Fibroblast of the aortic adventitia (primary cell): ENCODE data around the gene COMP. TPM values are rescaled to one million over a fixed set of nuclear protein-coding genes. Genes with fewer than 3 reads are reported as not detected.

Experiments used
- DNase-seq: peaks from one replicate; pipeline ENCODE4 v3.0.0-alpha.2; 2010; ENCODE audit warnings: low read depth
- H3K4me3 ChIP-seq: 2 replicates; pipeline ENCODE4 v1.5.1; 2011; ENCODE audit warnings: low read depth, mild to moderate bottlenecking, control low read depth, low read length, moderate library complexity
- total RNA-seq: library from RNA; depleted of rRNA; stranded (reverse); fragments of >200 nt; gene quantifications from 2 replicates; pipeline ENCODE4 v1.2.3, GENCODE V29; 2012; ENCODE audit warnings: low replicate concordance
- TF ChIP-seq, protein P1 (sequence below): IDR thresholded peaks from 2 replicates; pipeline ENCODE4 v1.5.1; 2011; ENCODE audit warnings: mild to moderate bottlenecking, low read length, control low read depth, inconsistent platforms; ENCODE audit not compliant: insufficient read depth

COMP gene
- total RNA-seq, 1 donor: 0.63 TPM

- TF ChIP-seq, protein P1, sequence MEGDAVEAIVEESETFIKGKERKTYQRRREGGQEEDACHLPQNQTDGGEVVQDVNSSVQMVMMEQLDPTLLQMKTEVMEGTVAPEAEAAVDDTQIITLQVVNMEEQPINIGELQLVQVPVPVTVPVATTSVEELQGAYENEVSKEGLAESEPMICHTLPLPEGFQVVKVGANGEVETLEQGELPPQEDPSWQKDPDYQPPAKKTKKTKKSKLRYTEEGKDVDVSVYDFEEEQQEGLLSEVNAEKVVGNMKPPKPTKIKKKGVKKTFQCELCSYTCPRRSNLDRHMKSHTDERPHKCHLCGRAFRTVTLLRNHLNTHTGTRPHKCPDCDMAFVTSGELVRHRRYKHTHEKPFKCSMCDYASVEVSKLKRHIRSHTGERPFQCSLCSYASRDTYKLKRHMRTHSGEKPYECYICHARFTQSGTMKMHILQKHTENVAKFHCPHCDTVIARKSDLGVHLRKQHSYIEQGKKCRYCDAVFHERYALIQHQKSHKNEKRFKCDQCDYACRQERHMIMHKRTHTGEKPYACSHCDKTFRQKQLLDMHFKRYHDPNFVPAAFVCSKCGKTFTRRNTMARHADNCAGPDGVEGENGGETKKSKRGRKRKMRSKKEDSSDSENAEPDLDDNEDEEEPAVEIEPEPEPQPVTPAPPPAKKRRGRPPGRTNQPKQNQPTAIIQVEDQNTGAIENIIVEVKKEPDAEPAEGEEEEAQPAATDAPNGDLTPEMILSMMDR: no peak
- no peak overlapping the region for H3K4me3 ChIP-seq
- DNase-seq: no peak
These were observed 21.9 kb downstream of the COMP start for GRCh38 chr19:18768997-18769891.

DNA sequence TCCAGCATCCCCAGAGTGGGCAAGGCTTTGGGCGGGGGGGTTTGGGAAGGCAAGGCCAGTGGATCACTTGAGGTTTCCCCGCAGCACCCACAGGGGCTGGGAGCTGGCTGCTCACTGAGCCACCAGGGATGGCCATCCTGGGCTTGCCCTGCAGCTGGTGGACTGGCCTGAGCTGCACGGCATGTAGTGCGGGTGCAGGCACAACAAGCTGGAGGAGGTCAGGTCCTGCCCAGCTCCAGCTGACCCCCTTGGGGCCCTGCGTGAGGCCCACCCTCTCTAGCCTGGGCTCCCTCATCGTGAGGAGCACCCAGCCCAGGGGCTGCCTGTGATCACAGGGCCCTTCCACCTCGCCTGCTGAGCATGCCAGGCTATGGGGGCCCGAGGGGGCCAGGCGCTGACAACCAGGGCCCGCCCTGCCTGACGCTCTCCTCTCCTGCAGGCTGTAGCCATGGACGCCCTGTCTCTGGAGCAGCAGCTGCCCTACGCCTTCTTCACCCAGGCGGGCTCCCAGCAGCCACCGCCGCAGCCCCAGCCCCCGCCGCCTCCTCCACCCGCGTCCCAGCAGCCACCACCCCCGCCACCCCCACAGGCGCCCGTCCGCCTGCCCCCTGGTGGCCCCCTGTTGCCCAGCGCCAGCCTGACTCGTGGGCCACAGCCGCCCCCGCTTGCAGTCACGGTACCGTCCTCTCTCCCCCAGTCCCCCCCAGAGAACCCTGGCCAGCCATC lies 22.9 kb downstream of the COMP start:
- no peak overlapping the region for H3K4me3 ChIP-seq
- no peak for DNase-seq
- TF ChIP-seq, protein P1: no peak

- DNase-seq: no peak
- TF ChIP-seq, protein P1: no peak
- no peak overlapping the region for H3K4me3 ChIP-seq
These were observed 25.9 kb downstream of the COMP start for GRCh38 chr19:18765224-18765623.

DNA sequence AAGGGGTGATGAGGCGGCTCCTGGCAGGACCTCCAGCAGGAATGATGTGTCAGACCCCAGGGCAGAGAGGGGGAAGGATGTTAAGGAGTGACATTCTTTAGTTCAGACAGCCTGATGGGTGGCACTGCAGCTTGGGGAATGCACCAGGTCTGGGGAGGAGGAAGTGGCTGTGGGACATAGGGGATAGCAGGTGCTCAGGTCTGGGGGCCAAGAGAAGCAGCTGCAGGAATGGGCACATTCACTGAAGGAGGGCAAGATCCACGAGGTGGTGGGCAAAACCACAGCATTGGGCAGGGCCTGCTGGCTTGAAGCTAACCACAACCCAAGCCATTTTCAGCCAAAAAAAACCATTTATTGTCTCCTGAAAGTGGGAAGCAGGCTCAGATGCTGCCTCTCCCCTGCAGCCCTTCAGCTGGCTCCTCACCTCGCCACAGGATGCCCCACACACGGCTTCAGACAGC lies 26.5 kb downstream of the COMP start:
- TF ChIP-seq, protein P1: no peak
- no peak overlapping the region for H3K4me3 ChIP-seq
- DNase-seq: no peak

DNA sequence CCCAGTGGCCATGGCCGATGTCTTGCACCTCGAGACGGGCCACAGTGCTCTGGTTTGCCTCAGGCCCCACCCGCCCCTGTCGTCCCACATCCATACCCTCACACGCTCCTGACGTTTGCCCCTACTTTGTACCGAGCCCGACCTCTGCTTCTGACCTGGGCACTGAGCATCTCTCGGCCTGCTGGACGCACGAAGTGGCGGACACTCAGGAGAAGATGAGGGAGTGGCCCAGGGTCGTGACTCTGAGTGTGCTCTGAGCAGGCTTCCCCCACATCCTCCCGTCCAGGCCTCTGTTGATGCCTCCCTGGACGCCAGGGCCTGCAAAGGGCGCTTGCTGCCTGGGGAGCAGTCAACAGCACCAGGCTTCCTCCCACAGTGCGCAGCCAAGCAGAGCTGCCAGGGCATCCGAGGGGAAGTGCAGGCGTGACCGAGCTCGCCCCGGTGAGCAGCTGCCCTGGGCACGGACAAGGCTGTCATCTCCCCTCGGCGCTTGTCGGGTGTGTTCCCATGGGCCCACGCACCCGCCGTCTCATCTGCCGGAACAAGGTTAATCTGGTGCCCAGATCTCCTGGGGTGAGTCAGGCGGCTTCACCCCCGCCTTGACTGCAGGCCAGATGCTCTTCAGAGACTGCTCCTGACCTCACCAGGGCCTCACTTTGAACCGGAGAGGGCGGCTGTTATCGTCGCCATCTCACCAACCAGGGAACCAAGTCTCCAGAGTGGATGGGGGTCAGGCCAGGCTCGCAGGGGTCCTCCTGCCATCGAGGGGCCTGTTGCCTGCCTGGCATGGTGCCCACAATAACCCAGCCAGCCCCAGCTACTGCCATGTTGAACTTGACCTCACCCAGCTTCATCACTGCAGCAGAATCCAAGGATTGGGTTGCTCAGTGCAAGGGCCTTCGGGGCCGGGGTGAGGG lies 27.2 kb downstream of the COMP start:
- H3K4me3 ChIP-seq: no peak overlapping the region
- DNase-seq: peak; percentile 22
- TF ChIP-seq, protein P1: no peak
